Measurements from ENCODE around the gene PRDX4.

Gene PRDX4

DNA sequence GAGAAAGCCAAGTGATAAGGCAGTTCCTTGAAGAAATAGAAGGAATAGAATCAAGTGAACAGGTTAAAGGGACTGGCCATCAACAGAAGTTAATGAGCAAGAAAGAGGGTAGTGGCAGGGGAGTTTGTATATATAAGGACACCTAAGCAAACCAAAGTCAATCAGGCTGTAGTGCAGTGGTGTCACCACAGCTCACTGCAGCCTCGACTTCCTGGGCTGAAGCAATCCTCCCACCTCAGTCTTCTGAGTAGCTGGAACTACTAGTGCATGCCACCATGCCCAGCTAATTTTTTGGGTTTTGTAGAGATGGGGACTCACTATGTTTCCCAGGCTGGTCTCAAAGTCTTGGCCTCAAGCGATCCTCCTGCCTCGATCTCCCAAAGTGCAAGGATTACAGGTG is 59.9 kb downstream of the PRDX4 start:
- peaks cover 0 to 30% of the 10 kb centered on the region in 2 donors for H3K36me3 ChIP-seq (ENCODE audit: control insufficient read depth in 1 of 2, insufficient read depth in 2 of 2, low read length in 2 of 2)
- no peak overlapping the region for H3K27ac ChIP-seq (ENCODE audit: low read depth, low read length)
- no peak overlapping the region for H3K9ac ChIP-seq (ENCODE audit: low read depth in 1 of 2, low read length in 2 of 2)
- H3K27me3 ChIP-seq (ENCODE audit: control insufficient read depth in 1 of 2, insufficient read depth in 2 of 2, low read length in 2 of 2): no peaks in the 10 kb centered on the region
- no peaks in the 10 kb centered on the region for H3K4me1 ChIP-seq (ENCODE audit: control insufficient read depth in 1 of 2, insufficient read depth in 2 of 2, low read length in 2 of 2)
- H3K4me3 ChIP-seq (ENCODE audit: low read depth in 1 of 2, low read length in 2 of 2): no peak overlapping the region
- no peaks in the 10 kb centered on the region for H3K9me3 ChIP-seq (ENCODE audit: control insufficient read depth in 1 of 2, low read length in 2 of 2)

DNA sequence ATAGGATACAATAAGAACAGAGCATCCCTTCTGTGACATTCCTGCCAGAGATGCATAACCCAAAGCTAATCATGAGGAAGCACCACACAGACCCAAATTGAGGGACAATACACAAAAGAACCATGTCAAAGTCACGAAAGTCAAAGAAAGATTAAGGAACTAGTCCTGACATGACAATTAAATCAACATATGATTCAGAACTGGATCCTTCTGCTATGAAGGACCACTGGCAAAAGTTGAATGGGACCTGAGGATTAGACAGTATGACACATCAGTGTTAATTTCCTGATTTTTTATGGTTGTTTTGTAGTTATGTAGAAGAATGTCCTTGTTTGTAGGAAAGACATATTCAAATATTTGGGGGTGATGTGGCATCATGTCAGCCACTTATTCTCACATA is 61.9 kb downstream of the PRDX4 start:
- Histone ChIP-seq H3K9me3 (ENCODE audit: control insufficient read depth in 1 of 2, low read length in 2 of 2) (no peaks in the 10 kb centered on the region), H3K4me3 (ENCODE audit: low read depth in 1 of 2, low read length in 2 of 2) (no peak overlapping the region), H3K27ac (ENCODE audit: low read depth, low read length) (no peak overlapping the region), H3K4me1 (ENCODE audit: control insufficient read depth in 1 of 2, insufficient read depth in 2 of 2, low read length in 2 of 2) (no peaks in the 10 kb centered on the region), H3K36me3 (ENCODE audit: control insufficient read depth in 1 of 2, insufficient read depth in 2 of 2, low read length in 2 of 2) (peaks cover 0 to 25% of the 10 kb centered on the region in 2 donors), H3K9ac (ENCODE audit: low read depth in 1 of 2, low read length in 2 of 2) (no peak overlapping the region), H3K27me3 (ENCODE audit: control insufficient read depth in 1 of 2, insufficient read depth in 2 of 2, low read length in 2 of 2) (no peaks in the 10 kb centered on the region)

DNA sequence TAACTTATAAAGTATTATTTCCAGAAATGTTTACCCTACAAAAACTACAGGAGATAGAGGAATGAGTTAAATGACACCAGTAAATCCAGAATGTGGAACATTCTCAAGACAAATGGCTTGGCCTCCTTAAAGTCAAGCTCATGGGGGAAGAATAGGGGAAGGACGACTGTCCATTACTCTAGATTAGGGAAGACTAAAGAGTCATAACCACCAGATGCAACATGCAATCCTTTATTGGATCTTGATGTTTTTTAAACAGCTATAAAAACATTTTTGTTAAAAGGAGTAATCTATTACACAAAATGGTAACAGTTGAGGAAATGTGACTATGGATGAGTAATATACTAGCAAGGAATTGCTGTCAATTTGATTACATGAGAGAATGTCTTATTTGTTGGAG is 64.7 kb downstream of the PRDX4 start:
- no peaks in the 10 kb centered on the region for H3K9me3 ChIP-seq (ENCODE audit: control insufficient read depth in 1 of 2, low read length in 2 of 2)
- no peaks in the 10 kb centered on the region for H3K4me1 ChIP-seq (ENCODE audit: control insufficient read depth in 1 of 2, insufficient read depth in 2 of 2, low read length in 2 of 2)
- H3K27me3 ChIP-seq (ENCODE audit: control insufficient read depth in 1 of 2, insufficient read depth in 2 of 2, low read length in 2 of 2): no peaks in the 10 kb centered on the region
- H3K9ac ChIP-seq (ENCODE audit: low read depth in 1 of 2, low read length in 2 of 2): no peak overlapping the region
- H3K4me3 ChIP-seq (ENCODE audit: low read depth in 1 of 2, low read length in 2 of 2): no peak overlapping the region
- H3K36me3 ChIP-seq (ENCODE audit: control insufficient read depth in 1 of 2, insufficient read depth in 2 of 2, low read length in 2 of 2): peaks cover 0 to 20% of the 10 kb centered on the region in 2 donors
- no peak overlapping the region for H3K27ac ChIP-seq (ENCODE audit: low read depth, low read length)

DNA sequence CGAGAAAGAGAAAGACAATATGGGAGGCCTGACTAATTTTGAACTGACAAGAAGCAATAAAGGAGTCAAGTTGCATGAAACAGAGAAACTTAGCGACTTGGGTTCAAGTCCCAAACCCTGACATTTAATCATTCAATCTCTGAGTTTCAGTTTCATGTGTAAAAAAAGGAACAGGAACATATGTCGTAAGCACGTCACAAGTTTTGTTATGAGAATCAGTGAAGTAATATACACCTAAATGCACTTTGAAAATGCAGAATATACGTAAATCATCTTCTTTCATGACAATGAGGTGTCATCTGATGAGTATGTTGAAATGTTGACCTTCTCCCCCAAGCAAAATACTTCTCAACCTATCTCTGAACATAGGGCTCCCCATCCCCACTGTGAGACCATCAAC is 65.4 kb downstream of the PRDX4 start:
- Histone ChIP-seq H3K9ac (ENCODE audit: low read depth in 1 of 2, low read length in 2 of 2) (no peak overlapping the region), H3K27ac (ENCODE audit: low read depth, low read length) (no peak overlapping the region), H3K36me3 (ENCODE audit: control insufficient read depth in 1 of 2, insufficient read depth in 2 of 2, low read length in 2 of 2) (peaks cover 0 to 20% of the 10 kb centered on the region in 2 donors), H3K27me3 (ENCODE audit: control insufficient read depth in 1 of 2, insufficient read depth in 2 of 2, low read length in 2 of 2) (no peaks in the 10 kb centered on the region), H3K4me1 (ENCODE audit: control insufficient read depth in 1 of 2, insufficient read depth in 2 of 2, low read length in 2 of 2) (no peaks in the 10 kb centered on the region), H3K9me3 (ENCODE audit: control insufficient read depth in 1 of 2, low read length in 2 of 2) (no peaks in the 10 kb centered on the region), H3K4me3 (ENCODE audit: low read depth in 1 of 2, low read length in 2 of 2) (no peak overlapping the region)
